GM18507 (cell line): ENCODE data around the gene GRPEL2.

Source experiments
- DNase-seq: peaks from one replicate; pipeline ENCODE4 v3.0.0; 2011; ENCODE audit warnings: low read depth; ENCODE audit not compliant: insufficient read length; ENCODE audit errors: extremely low spot score
- FAIRE-seq: peaks from 2 replicates; lab custom pipeline; 2011; peaks lifted over from hg19 to GRCh38; lab: Jason Lieb, UNC

GRPEL2 gene, protein sequence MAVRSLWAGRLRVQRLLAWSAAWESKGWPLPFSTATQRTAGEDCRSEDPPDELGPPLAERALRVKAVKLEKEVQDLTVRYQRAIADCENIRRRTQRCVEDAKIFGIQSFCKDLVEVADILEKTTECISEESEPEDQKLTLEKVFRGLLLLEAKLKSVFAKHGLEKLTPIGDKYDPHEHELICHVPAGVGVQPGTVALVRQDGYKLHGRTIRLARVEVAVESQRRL

DNA sequence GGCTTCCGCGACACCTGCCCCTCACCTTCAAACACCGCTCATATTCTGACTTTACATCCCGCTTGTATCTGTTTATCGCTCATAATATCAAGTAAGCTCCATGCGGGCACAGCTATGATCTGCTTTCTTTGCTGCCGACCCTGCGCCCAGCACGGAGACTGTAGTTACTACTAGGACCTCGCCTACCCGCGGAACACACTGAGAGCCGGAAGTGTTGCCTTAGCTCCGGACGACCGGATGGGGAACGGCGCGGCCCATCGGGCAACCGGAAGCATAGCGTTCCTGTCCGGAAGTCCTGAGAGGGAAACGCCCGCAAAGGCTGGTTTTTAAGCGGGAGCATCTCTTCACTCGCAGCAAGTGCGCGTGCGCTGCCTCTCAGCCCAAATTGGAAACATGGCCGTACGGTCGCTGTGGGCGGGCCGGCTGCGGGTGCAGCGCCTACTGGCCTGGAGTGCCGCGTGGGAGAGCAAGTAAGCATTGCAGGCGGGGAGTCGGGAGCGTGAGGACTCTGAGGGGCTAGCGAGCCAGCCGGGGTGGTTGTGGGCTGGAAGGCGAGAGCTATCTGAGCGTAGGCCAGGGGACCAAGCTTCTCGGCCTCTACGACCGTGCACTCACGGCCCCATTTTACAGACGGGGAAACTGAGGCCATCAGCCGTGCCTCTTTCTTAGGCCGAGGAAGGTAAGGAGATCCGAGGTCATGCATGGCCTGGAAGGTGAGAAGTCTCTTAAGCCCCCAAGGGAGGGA is at the start of gene GRPEL2:
GRPEL2 (plus strand) TSS at position 353 of the 745 bp plus-strand sequence; CDS start at position 394, 41 bp downstream.
- FAIRE-seq: peak; percentile 95

DNA sequence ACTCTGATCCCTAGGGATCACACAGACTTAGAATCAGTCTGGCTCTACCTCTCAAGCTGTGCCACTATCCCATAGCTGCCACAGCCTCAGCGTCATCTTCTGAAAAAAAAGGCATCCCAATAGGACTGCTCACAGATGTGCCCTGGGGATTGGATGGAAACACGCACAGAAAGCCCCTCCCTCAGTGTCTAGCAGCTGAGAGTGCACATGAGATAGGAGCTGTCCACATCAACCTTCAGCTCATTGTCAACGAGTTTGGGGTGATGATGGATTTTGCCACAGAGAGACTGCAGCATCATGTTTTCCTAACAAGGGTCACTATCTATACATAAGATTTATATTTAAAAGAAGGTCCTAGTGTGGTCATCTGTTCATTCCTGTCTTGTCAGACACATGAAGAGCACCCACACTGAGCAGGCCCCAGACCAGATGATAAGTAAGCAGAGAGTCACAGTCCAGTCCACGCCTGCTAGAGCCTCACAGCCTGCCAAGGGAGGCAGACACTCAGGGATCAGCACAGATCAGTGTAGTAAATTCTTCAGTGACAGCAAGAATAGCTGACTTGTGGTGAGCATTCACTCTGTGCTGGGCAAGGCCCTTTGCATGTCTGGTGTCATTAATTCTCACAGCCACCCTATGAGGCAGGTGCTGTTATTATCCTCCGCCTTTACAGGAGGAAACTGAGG is 47.8 kb upstream of the GRPEL2 start:
- no peak for DNase-seq
- FAIRE-seq: no peak

More for the DNA sequence above, at the start of gene GRPEL2:
- peak; percentile 94 for DNase-seq

DNA sequence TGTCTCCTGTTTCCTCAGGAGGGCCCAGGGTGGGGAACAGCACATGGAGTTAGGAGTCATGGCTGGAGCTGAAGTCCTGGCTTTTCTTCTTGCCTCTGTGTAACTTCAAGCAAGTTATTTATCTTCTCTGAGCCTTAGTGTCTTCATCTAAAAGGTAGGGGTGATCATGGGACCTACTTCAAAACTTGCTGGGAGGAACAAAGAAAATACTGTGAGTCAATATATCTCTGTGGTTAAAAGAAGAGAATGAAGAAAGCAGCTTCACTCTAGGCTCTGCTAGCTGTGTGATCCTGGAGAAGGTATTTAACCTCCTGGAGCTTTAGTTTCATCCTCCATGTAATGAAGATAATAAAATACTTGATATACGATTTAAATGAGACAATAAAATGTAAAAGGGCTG is 47.1 kb upstream of the GRPEL2 start:
- DNase-seq (no peak), FAIRE-seq (no peak)

DNA sequence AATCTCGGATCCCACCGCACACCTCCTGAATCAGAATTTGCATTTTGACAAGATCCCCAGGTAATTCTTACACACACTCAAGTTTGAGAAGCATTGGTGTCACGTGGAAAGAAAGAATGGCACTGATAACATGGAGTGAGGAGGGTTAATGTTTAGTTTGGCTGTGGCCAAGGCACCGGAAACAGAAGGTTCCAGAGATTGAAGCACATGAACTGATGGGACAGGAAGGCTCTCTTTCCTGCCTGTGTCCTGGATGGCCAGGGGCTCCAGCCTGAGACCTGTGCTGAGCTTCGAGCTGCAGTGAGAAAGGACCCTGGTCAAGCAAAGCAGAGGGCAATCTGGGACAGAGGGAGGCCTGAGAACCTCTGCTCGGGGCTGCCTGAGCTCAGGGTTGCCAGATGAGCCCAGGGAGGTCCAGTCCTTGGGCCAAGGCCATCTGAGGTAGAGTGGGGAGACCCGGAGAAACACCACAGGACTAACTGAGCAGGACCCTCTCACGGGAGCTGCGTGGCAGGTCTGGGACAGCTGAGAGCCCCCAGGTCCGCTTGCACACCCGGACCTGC is 46.4 kb upstream of the GRPEL2 start:
- DNase-seq: no peak
- no peak for FAIRE-seq

DNA sequence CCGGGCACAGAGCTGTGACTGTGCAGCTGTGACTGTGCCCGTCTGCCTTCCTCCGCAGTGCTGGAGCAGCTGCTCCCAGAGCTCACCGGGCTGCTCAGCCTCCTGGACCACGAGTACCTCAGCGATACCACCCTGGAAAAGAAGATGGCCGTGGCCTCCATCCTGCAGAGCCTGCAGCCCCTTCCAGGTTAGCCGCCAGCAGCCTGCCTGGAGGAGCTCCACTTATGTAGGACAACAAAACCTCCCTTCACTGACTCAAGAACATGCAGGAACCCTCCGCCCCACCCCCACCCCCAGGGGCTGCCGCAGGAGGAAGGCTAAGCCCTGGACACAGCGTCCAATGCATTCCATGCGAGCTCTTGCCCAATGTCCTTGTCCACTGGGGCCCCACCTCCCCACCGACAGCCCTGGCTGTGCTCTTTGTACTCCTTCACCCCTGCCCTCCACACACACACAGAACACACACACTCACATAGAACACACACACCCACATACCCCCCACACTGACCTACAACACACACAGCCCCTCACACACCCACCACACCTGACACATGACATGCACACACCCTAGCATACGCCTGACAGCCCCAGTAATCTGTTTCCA is 45.7 kb upstream of the GRPEL2 start:
- DNase-seq (no peak), FAIRE-seq (no peak)

DNA sequence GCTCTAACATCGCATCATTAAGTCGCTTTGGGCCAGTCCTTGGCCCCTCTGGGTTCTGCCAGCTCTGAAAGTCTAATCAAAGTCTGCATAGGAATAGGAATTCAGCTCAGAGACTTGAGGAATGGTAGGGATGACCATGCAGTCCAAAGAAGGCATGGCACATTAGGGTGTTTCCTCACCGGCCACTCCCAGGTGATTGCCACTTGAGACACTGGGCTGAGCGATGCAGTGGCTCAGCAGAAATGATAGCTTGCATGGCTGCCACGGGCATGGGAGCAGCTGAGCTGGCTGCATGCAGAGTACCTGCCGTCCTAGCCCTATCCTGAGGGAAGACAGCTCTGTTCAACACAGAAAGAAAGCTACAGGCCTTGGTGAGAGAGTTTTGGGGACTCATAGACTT is 44.9 kb upstream of the GRPEL2 start:
- FAIRE-seq: no peak
- no peak for DNase-seq

DNA sequence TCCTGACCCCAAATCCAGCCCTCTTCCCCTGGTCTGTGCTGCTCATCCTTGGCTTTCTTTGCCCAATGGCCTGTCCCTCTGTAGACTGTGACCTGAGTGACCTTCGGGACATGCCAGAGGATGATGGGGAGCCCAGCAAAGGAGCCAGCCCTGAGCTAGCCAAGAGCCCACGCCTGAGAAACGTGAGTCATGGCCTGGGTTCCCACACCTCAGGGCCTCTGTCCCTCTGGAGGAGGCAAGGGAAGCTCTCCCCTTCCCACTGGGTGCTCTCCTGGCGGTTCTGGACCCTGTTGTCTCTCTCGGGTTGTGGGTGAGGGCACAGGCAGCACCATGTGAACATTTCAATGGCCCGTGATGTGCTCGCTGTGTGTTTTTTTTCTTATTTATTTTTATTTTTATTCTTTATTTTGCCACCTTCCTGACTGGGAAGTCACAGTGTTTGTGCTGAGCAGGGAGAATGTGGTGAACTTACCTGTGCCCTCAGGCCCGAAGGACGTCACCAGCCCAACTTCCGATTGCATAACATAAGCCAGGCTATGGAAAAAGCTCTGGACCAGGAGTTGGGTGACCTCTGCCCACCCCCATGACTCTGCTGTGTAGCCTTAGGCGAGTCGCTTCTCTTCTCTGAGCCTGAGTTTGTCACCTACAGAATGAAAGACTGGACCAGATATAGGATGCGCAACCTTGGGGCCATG is 44.1 kb upstream of the GRPEL2 start:
- FAIRE-seq (no peak), DNase-seq (no peak)

DNA sequence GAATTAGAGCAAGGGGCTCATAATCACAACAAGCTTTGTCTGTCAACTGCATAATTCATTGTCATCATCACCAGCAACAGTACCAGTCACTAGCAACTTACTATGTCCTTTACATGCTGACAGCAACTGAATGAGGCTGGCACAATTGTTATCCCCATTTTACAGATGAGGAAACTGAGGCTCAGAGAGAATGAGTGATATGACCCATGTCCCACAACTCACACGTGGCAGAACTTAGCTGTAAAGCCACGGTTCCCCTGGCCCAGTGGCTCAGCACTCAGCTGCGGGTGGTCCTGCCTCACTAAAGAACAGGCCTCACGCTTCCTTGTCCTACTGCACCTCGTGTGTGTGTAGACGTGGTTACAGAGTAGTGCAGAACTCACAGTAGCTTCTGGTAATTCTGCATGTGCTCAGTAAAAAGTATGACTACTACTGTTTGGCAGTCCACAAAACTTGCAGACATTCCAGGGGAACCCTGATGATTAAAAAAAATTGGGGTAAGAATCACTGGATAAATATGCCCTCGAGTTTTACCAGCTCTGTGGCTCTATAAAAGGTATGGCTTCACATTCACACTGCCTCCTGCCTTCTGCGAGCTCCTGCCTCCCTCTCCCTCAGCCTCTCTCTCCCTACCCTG is 43.4 kb upstream of the GRPEL2 start:
- FAIRE-seq (no peak), DNase-seq (no peak)

DNA sequence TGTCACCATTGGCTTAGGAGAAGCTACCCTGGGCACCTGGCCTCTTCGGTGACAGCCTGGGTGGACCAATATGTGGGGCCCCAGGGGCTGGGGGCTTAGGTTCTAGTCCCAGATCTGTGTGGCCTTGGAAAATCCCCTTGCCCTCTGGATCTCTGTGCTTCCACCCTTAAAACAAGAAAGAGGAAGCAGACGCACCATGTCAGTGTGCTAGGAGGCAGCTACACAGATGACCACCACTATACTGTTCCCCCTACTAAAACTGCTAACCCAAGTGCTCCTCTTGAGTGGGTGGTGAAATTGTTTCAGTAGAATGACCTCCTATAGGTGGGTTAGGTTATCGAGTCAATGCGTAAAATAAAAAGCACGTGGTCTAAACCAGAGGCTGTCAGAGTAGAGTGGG is 42.7 kb upstream of the GRPEL2 start:
- DNase-seq: no peak
- no peak for FAIRE-seq

DNA sequence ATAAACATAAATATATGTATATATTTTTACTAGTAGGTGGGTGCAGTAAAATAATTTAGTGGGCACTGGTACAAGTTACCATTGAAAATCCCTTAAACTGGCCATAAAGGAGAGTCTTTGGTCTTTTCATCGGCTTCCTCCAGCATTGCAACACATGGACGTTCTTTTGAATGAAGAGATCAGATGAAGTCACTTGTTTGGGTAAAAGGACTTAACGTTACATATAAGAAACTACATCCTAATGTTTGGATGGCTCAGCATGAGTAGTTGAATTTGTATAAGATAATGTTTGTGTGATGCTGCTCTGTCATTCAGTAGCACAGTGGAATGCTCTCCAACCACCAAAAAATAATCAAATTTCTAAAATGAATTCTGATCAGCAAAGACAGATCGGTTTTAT is 42.1 kb upstream of the GRPEL2 start:
- DNase-seq: no peak
- no peak for FAIRE-seq

DNA sequence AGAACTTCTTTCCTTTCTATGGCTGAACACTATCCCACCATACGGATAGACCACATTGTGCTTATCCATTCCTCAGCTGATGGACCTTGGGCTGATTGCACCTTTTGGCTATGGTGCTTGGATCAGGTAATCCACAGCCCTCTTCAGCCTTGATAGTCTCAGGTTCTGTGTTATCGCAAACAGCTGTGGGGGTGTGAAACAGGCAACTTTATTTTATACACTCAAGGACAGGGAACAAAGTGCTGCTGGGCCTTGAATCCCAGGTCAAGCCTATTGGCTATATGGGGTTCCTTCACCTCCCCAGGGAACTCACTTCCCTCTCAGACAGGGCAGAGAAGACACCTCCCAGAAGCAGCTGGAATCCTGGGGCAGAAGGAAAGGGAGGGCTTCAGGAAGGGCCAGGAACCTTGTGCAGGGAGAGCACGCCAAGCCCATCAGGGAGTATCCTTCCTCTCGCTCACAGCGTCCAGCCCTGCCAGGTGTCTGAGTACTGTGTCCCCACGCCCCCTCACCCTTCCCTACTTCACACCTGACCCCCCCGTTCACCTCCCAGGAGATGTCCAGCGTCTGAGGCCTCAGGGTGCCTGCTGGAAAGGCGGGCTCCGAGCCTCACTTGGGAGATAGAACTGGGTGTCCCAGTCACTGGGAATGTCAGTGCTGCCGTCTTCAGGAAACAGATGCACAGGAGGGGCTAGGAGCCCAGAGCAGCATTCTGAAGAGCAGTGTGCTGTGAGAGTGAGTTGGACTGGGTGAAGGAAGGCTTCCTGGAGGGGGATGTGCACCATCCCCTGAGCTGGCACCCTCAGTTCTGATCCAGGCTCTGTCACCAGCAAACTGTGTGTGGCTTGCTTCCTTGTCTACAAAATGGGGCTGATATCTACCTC is 40.9 kb upstream of the GRPEL2 start:
- DNase-seq (no peak), FAIRE-seq (no peak)

DNA sequence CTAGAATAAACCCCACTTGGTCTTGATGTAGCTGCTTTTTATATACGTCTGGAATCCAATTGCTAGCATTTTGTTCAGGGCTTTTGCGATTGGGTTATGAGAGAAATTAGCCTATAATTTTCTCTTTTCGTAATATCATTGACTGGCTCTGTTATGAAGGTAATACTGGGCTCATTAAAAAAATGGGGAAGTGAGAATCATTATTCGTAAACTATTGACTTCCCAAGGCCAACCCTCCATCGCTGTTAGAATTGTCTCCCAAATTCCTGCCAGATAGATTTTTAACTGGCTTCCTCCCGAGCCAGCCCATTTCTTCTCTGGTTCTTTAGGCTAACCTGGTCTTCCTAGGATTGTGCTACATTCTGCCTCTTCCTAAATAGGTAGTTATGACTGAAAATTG is 35.9 kb upstream of the GRPEL2 start:
- FAIRE-seq: no peak
- DNase-seq: no peak

DNA sequence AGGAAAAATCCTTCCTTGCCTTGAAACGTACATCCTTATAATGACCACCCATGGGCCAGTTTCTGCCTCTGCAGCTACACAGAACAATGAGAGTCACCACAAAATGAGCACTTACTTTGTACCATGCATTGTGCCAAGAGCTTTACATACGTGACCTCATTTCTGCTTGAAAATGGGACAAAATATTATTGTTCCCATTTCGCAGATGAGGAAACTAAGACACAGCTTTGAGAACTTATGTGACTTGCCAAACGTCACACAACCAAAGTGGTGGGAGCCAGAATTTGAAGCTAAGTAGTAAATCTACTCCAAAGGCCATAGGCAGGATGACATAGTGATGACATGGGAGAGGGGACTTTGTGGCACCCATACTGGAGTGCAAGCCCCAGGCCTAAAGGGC is 34.8 kb upstream of the GRPEL2 start:
- DNase-seq (no peak), FAIRE-seq (no peak)

DNA sequence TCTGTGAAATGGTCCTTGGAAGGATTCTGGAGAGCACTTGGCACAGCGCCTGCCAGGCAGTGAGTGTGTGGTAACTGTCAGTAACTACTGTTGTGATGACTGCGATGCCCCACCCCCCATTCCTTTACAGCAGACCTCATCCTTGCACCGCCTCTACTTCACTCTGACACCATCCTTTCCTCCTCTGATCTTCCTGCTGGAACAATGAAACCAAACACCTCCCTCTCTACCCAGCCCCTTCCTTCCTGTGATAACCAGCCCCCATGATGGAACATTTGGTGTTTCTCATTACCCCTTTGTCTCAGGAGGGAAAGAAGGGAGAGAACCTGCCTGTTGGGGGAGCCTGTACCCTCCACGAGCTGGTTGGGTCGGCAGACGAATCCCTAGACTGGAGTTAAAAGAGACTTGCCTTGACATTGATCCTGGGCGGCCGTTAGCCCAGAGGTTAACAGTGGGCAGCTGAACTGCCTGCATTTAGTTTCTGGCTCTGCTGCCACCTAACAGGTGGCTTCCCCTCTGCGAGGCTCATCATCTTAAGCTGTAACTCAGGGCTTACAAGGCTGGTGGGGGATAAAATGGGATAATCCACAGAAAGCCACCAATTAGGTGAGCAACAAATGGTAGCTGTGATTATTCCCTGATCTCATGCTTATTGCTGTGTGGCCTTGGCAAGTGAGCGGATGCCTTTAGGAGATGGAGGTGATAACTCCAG is 34.2 kb upstream of the GRPEL2 start:
- FAIRE-seq: no peak

DNA sequence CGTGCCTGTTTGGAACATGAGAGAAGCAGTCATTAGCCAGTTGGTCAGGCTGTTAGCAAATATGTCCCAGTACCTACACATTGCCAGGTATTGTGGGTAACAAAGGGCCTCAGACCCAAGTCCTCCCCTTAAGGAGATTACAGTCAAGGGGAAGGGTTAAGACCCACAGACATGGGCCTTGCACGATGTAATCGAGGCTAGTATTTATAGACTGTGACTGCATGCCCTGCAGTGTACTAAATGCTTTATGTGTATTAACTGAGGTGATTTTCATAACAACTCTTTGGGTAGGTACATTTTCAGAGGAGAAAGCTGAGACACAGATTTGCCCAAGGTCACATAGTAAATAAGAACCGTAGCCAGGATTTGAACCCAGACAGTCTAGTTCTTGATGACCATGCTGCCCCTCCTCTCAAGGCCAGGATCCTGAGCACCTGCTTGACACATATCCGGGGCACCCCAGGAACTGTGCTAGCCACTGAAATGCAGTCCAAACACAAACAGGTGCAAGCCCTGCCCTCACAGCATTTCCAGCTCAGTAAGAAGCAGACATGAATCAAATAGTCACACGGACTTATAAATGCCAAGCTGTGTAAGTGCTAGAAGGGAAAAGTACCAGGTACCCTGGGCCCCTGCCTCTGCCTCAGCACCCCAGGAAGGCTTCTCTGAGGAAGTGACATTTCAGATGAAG is 32.0 kb upstream of the GRPEL2 start:
- DNase-seq: no peak
- no peak for FAIRE-seq

More for the DNA sequence above, 34.2 kb upstream of the GRPEL2 start:
- no peak for DNase-seq

DNA sequence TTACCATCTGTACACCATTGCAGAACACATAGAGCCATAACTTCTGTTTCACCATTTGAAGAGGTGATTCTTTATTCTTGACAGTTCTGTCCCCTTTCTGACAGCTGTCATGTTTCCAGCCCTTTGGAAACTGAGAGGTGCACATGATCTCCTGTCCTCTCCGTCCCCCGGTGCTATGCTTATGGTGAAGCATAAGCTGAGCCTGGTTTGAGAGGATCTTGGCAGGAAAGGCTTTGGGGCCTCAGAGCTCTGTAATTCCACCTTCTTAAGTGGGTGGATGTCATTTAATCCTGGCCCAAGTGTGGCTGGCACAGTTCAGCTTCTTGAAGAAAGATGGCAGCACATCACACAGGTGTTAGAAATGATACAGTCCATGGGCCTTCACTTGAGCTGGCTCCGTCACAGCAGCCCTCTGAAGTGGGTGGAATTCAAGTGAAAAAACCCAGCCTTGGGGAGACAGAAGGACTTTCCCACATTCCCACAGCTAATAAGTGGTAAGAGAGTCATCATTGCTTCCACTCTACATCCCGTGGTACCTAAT is 30.7 kb upstream of the GRPEL2 start:
- no peak for FAIRE-seq
- DNase-seq: no peak

DNA sequence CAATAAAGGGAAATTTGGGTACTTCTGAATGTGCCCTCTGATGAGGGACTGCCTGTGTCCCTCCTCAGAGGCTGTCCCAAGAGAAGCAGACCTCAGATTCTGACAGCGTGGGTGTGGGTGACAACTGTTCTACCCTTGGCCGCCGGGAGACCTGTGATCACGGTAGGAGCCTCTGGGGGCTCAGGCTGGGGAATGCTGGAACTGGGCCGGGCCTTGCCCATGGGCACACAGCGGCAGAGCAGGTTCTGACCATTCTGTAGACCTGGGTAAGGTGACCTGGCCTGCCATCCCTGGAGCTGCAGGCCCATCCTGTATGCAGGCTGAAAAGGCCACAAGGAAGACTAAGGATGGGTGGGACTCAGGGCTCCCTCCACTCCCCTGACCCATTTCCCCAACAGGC is 29.5 kb upstream of the GRPEL2 start:
- FAIRE-seq (no peak), DNase-seq (no peak)
